ENCODE results near the gene NKD1. TPM values are rescaled to one million over a fixed set of nuclear protein-coding genes. Genes with fewer than 3 reads are reported as not detected.

NKD1 gene
- total RNA-seq, 1 experiment from 2014 or later, result 0.44 TPM

GRCh38 chr16:50516890-50517289 lies 31.3 kb upstream of the NKD1 start:
- CTCF ChIA-PET, result no interaction called here
- no peaks in the 10 kb centered on the region for H3K79me2 ChIP-seq (ENCODE audit: low read depth)
- BruUV-seq (replicated peaks), result no TSS peak

GRCh38 chr16:50517450-50518252 lies 30.5 kb upstream of the NKD1 start:
- H3F3A ChIP-seq (ENCODE audit: insufficient read depth, low read depth), result no peaks in the 10 kb centered on the region
- no peaks in the 10 kb centered on the region for H3K27me3 ChIP-seq (ENCODE audit: insufficient read depth, low read depth)
- H4K20me1 ChIP-seq (ENCODE audit: insufficient read depth), result no peaks in the 10 kb centered on the region
- H3K36me3 ChIP-seq (ENCODE audit: low read depth), result no peaks in the 10 kb centered on the region
- ChIA-PET CTCF (no interaction called here), POLR2A (ENCODE audit: unreplicated experiment) (no interaction called here)
- H3K4me2 ChIP-seq, result no peak overlapping the region
- H3K4me1 ChIP-seq (replicated peaks; ENCODE audit: insufficient read depth), result no peaks in the 10 kb centered on the region
- H3K4me3 ChIP-seq, result no peak overlapping the region
- no peaks in the 10 kb centered on the region for H3K79me2 ChIP-seq (ENCODE audit: low read depth)
- no peaks in the 10 kb centered on the region for H3K9me2 ChIP-seq (ENCODE audit: insufficient read depth)
- intact Hi-C loops (cut with micrococcal nuclease; ENCODE audit: unreplicated experiment), result no loop called here
- BruUV-seq (replicated peaks), result no TSS peak
- no peak overlapping the region for H3K27ac ChIP-seq
- H3K9me3 ChIP-seq (ENCODE audit: insufficient read depth, low read depth), result peaks cover 20% of the 10 kb centered on the region; the same call in 1 of the 2 replicates
- DNase-seq, result no peak
- H2AFZ ChIP-seq, result no peak overlapping the region
- no peak for TF ChIP-seq CTCF (conservative IDR thresholded peaks at IDR 0.05)
- no peak for TF ChIP-seq EZH2 (IDR thresholded peaks at IDR 0.05; ENCODE audit: low read depth)

More at GRCh38 chr16:50516890-50517289, 31.3 kb upstream of the NKD1 start:
- intact Hi-C loops (cut with micrococcal nuclease; ENCODE audit: unreplicated experiment), result no loop called here
- no peaks in the 10 kb centered on the region for H3K4me1 ChIP-seq (replicated peaks; ENCODE audit: insufficient read depth)
- no peaks in the 10 kb centered on the region for H3K9me2 ChIP-seq (ENCODE audit: insufficient read depth)
- H3K27ac ChIP-seq, result no peak overlapping the region
- H3K9me3 ChIP-seq (ENCODE audit: insufficient read depth, low read depth), result peaks cover 20% of the 10 kb centered on the region; the same call in 1 of the 2 replicates
- H3F3A ChIP-seq (ENCODE audit: insufficient read depth, low read depth), result no peaks in the 10 kb centered on the region
- DNase-seq, result no peak
- no peak overlapping the region for H3K4me3 ChIP-seq
- no peaks in the 10 kb centered on the region for H3K27me3 ChIP-seq (ENCODE audit: insufficient read depth, low read depth)
- POLR2A ChIA-PET (ENCODE audit: unreplicated experiment), result no interaction called here
- no peaks in the 10 kb centered on the region for H4K20me1 ChIP-seq (ENCODE audit: insufficient read depth)
- H3K4me2 ChIP-seq, result no peak overlapping the region
- H3K36me3 ChIP-seq (ENCODE audit: low read depth), result no peaks in the 10 kb centered on the region
- no peak overlapping the region for H2AFZ ChIP-seq
- no peak for TF ChIP-seq EZH2 (IDR thresholded peaks at IDR 0.05; ENCODE audit: low read depth)
- TF ChIP-seq CTCF (conservative IDR thresholded peaks at IDR 0.05), result no peak

- CTCF ChIA-PET, result no interaction called here
Measured at GRCh38 chr16:50519001-50519400, 29.2 kb upstream of the NKD1 start.

More at GRCh38 chr16:50519001-50519400, 29.2 kb upstream of the NKD1 start:
- H3K79me2 ChIP-seq (ENCODE audit: low read depth), result no peaks in the 10 kb centered on the region
- no peaks in the 10 kb centered on the region for H3K4me1 ChIP-seq (replicated peaks; ENCODE audit: insufficient read depth)
- POLR2A ChIA-PET (ENCODE audit: unreplicated experiment), result no interaction called here
- TF ChIP-seq CTCF (conservative IDR thresholded peaks at IDR 0.05) (no peak), EZH2 (IDR thresholded peaks at IDR 0.05; ENCODE audit: low read depth) (no peak)
- no TSS peak for BruUV-seq (replicated peaks)
- H3K4me2 ChIP-seq, result no peak overlapping the region
- no peak overlapping the region for H3K27ac ChIP-seq
- no peaks in the 10 kb centered on the region for H3F3A ChIP-seq (ENCODE audit: insufficient read depth, low read depth)
- H3K9me2 ChIP-seq (ENCODE audit: insufficient read depth), result no peaks in the 10 kb centered on the region
- H3K4me3 ChIP-seq, result no peak overlapping the region
- no peak overlapping the region for H2AFZ ChIP-seq
- no peaks in the 10 kb centered on the region for H4K20me1 ChIP-seq (ENCODE audit: insufficient read depth)
- intact Hi-C loops (cut with micrococcal nuclease; ENCODE audit: unreplicated experiment), result no loop called here
- H3K36me3 ChIP-seq (ENCODE audit: low read depth), result no peaks in the 10 kb centered on the region
- DNase-seq, result no peak
- H3K27me3 ChIP-seq (ENCODE audit: insufficient read depth, low read depth), result no peaks in the 10 kb centered on the region; the same call in 1 of the 2 replicates
- peaks cover 20% of the 10 kb centered on the region; the same call in 1 of the 2 replicates for H3K9me3 ChIP-seq (ENCODE audit: insufficient read depth, low read depth)
